Epidermal melanocyte (primary cell): ENCODE measurements around the gene DOCK9.
"Not testable (repeated sequence)": the region's sequence is repeated elsewhere in the genome, so short reads cannot be mapped to it uniquely, and the experiment has no call there.

Experiments
- DNase-seq: peaks from one replicate; pipeline ENCODE4 v3.0.0; 2011; ENCODE audit warnings: low spot score; ENCODE audit not compliant: insufficient read length

Gene DOCK9

DNA sequence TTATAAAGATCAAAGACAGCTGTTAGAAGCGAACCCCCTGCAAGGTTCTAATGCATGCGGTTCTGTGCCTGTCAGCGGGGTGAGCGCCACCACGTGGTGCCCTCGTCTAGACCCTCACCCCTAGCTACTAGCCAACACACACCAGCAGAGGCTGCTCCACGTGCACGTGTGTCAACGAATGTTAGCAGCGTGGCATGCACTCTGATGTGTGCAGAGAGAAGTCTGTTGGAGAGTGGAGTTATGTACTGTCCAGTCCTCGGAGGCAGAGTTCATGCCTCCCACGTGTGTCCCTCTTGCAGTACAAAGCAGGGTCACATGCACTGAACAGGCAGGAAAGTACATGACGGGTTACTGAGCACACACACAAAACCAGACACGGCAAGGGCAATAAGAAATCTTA is 150.4 kb downstream of the DOCK9 start:
- no peak for DNase-seq

DNA sequence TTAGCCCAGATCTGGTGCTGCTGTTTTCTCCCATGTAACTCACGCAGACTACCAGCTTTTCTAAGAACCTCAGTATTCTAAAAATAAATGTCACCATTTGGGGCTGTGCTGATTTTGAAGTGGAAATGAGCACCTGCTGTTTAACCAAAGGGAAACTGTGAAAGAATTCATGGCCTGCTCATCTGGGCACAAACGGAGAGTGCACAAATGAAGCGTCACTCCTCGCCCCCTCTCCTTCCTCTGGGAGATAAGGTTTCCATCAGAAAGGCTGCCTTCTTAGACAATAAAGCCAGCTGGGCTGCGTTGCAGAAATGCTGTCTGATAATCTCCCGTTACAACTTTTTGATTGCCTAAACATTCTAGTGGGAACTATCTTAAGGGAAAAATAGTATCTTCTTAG is 151.7 kb downstream of the DOCK9 start:
- no peak for DNase-seq

GRCh38 chr13:98825659-98826058 is 152.2 kb downstream of the DOCK9 start:
- DNase-seq: no peak

GRCh38 chr13:98824376-98825160 is 153.3 kb downstream of the DOCK9 start:
- DNase-seq: no peak

DNA sequence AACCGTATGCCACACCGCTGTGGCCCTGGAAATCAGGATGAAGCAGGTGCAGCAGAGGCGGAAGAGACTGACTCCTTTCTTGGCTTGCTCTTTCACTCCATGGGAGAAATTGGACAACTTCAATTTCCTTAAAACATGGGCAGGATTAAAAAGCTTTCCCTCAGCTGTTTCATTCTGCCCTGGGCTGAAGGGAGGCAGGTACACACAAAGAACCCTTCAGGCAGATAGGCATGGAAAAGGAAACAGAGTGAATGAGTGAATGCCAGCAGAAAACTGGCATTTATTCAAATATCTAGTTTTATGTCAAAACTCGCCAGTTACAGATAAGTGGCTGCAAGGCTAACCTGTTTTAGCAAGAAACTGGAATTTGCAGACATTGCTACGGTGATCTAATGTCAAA is 154.4 kb downstream of the DOCK9 start:
- no peak for DNase-seq

DNA sequence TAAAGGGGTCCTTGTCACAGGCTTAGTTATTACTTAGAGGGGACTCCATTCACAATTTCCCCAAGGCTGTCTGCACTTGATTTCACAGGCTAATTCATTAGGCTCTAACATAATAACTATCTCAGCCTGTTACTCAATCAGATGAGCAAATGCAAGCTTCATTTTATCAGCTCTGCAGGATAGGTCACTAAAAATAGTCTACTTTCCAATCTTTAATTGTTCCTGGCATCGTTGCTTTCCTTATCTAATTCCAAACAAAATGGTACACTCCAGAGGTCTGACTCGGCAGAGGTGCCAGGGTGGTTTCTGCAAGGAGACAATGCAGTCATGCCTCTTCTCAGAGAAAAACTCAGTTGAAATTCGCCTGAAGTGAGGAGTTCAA is 155.6 kb downstream of the DOCK9 start:
- no peak for DNase-seq

DNA sequence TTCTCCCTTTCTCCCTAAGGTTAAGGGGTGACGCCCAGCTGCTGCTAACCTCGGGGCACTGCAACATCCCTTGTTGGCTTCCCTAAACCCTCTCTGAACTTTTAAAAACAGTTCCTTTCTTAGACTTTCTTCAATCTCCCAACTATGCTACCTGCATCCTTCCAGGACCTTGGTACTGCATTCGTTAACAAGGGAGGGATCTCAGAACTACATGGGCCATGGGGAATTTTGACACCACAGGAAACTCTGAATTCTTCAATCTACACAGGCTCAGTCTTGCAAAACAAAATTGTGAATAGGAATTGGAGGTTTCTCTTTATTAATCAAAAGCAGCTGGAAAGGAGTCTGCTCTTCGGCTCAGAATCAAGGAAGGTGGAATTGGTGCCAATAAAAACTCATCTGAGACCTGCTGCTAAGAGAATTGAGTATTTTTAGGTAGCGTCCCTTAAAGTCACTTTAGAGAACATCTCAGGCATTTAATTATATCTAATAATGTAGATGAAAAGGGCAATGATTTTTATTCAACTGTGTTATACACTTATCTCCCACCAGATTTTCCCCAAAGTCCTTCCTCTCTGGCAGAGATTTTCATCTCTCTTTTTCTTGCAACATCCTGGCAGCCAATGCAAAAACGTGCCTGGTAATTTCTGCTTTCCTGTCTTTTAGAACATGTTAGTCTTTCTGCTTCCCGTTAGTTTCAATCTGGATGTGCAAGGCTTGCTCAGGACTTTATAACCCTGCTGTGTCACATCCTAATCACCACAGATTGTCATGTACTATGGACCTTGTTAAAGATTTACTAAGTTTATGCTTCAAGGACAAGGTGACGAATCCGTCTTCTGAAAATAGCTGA is 156.3 kb downstream of the DOCK9 start:
- DNase-seq: no peak

DNA sequence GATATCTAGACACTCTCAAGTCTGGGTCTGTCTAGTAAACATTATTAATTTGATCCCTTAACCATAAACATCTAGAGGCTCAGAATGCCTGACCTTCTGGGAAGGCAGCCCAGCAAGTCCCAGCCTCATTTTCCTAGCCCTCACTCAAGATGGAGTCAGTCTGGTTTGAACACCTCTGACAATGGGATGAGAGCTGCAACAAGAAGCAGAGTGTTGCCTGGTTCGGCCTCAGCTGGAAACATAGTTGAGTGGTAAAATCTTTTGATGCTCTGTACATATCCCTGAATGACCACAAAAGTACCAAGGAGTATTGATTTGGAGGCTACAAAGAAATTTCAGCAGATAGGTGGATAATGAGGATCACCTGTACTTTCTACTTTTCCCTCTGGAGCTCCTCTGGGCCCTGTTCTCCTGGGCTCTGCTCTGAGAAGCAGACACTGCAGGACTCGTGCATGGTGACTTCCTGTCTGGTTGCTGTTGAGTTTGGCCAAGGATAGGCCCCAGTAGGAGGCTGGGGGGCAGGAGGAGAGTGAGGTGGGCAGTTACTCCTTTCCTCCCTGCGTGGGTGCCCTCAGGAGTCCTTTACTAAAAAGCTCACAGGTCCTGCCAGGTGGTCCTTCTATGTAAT is 157.0 kb downstream of the DOCK9 start:
- no peak for DNase-seq

- no peak for DNase-seq
Measured at GRCh38 chr13:98820300-98820699, 157.6 kb downstream of the DOCK9 start.

- no peak for DNase-seq
Measured at GRCh38 chr13:98819382-98820010, 158.4 kb downstream of the DOCK9 start.

DNA sequence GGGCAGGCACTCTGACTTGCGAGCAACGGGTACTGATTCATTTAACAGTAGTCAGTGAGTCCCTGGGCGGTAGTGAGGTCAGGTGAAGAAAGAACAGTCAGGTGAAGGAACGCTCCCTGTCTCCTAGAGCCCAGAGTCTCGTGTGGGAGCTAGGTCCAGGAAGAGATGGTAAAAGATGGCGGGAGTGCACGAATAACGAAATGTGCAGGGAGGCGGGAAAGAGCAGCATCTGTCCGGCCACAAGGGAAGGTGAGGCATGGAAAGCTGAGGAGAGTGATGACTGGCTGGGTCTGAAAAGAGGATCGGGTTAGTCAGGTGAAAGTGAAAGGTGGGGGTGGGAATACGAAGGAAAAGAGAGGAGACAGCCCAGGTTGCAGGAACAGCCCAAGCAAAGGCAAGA is 161.5 kb downstream of the DOCK9 start:
- DNase-seq: no peak

GRCh38 chr13:98813993-98814392 is 163.9 kb downstream of the DOCK9 start:
- no peak for DNase-seq

DNA sequence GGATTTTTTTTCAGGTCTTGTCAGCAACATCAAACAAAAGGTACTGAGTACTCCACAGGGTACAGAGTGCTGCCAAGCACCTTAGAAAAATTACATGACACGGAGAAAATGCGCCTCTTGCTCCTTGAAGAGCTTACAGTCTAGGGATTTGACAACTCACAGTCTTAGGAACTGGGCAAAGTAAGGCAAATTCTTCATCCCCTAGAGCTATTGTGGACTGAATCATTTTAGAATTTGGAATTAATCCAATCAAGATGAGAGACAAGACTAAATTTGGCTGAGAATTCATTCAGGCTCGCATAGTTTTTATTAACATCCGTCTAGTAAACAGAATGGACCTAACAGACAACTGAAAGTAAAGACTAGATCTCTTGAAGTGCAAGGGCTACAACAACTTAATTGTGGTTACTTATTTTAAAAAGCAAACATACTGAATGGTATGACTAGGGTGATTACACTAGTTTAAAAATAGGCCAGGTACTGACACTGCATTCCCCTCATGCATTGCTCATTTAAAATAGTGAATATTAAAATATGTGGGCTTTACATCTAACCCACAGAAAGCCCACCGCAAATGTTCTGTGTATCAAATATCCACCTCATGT is 165.6 kb downstream of the DOCK9 start:
- not testable (repeated sequence) for DNase-seq

GRCh38 chr13:98810746-98811145 is 167.1 kb downstream of the DOCK9 start:
- DNase-seq: no peak

DNA sequence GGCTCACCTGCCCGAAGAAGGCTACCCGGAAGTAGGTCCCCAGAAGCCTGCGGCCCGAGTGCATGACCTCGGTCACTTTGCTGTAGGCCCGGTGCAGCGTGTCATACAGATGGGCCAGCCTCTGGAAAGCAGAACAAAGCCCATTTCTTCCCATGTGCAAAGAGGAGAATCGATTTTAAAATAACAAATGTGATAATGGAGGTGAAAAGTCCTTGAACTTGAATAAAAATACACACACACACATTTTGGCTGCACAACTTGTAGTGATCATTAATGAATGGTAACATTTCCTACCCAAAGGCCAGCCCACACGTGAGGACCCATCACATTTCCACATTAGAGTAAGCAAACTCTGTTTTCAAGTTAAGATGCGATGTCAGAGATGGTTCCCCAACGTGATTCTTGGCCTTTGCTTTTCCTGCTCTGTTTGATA is 168.5 kb downstream of the DOCK9 start:
- DNase-seq: no peak

DNA sequence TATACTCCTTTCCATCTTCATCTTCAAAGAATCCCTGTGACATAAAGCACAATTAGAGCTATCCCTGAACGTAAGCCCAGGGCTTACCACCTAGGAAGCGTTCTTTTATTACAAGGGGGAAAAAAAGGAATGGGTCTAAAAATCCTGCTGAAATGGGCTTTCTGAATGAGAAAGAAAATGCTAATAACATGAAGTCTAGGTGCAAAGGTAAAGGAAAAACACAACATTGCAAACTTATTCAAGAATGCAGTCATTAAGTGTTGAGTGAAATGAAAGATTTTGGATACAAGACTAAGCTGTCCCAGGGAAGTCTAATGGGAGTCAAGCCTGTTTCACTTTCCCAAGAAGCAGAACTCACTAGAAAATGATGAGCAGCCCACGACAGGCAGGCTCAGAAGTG is 170.1 kb downstream of the DOCK9 start:
- DNase-seq: no peak

- no peak for DNase-seq
Measured at GRCh38 chr13:98804336-98804855, 173.5 kb downstream of the DOCK9 start.

DNA sequence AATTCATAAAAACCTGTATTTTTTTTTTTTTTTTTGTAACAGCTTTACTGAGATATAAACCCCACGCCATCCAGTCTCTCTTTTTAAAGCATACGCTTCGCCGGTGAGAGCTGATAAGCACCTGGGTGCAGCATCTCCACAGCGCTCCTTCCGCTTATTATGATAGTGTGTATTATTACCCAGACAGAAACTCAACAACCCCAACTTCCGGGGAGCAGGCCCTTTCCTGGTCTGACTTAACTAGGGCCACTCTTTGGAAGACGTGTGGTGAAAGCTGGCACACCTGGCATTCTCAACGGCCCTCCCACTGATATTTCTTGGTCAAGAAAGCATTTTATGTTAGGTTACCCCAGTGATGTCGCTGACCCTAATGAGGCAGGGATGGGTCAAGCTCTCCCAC is 173.9 kb downstream of the DOCK9 start:
- no peak for DNase-seq

- DNase-seq: no peak
Measured at GRCh38 chr13:98803111-98803561, 174.7 kb downstream of the DOCK9 start.

- DNase-seq: no peak
Measured at GRCh38 chr13:98802559-98802958, 175.3 kb downstream of the DOCK9 start.
